Measurements from ENCODE around the gene HIVEP3. TPM values are rescaled to one million over a fixed set of nuclear protein-coding genes. Genes with fewer than 3 reads are reported as not detected.
A peak's percentile ranks its signal among the peaks of the same experiment; 100 is the strongest.

HIVEP3 gene
- total and polyA plus RNA-seq, 3 donors from 2014 or later: 4.8 to 7.3 (median 7.2) TPM

DNA sequence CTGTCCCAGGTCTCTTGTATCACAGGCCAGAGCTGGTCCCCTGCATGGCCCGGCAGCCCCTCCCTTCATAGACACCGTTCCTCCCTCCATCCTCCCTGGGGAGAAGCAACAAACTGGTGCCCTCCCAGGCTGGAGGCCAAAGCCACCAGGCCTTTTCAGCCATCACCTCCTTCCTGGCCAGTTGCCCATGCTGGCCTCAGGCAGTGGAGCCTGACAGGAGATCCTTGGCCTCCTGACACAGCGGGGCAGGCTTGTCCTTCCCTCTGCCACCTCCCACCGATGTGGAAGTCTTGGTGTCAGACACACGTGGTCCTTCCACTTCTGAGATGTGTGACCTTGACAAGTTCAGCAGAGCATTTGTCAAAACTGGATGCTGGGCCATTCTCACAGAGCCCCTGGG, 206.0 kb downstream of the HIVEP3 start:
- Histone ChIP-seq H3K27ac (no peak overlapping the region), H3K4me3 (no peak overlapping the region), H3K27me3 (no peaks in the 10 kb centered on the region), H3K36me3 (ENCODE audit: low read depth, missing control alignments) (no peaks in the 10 kb centered on the region), H3K9me3 (no peaks in the 10 kb centered on the region), H3K4me1 (peaks cover 8% of the 10 kb centered on the region)
- TF ChIP-seq CTCF (IDR thresholded peaks at IDR 0.05): no peak
- no peak for TF ChIP-seq POLR2A (IDR thresholded peaks at IDR 0.05)
- intact Hi-C loops (cut with DNase I; ENCODE audit: low total_unique reads): no loop called here
- DNase-seq: peak; percentile 62
- 46 to 63% methylated on average over 2 to 5 of the region's 5 CpGs for WGBS, 2 donors

- TF ChIP-seq CTCF (IDR thresholded peaks at IDR 0.05) (no peak), POLR2A (IDR thresholded peaks at IDR 0.05) (no peak)
- Histone ChIP-seq H3K4me1 (peaks cover 8% of the 10 kb centered on the region), H3K27ac (no peak overlapping the region), H3K36me3 (ENCODE audit: low read depth, missing control alignments) (no peaks in the 10 kb centered on the region), H3K9me3 (no peaks in the 10 kb centered on the region), H3K4me3 (no peak overlapping the region), H3K27me3 (no peaks in the 10 kb centered on the region)
- intact Hi-C loops (cut with DNase I; ENCODE audit: low total_unique reads): no loop called here
- 88 to 98% methylated on average over 12 of the region's 12 CpGs for WGBS, 2 donors
- DNase-seq: no peak
These were observed 206.6 kb downstream of the HIVEP3 start for GRCh38 chr1:41712081-41712480.

GRCh38 chr1:41711581-41711980, 207.1 kb downstream of the HIVEP3 start:
- WGBS, 2 donors: 95 to 97% methylated on average over 10 to 12 of the region's 12 CpGs
- Histone ChIP-seq H3K9me3 (no peaks in the 10 kb centered on the region), H3K27ac (no peak overlapping the region), H3K27me3 (no peaks in the 10 kb centered on the region), H3K4me3 (no peak overlapping the region), H3K36me3 (ENCODE audit: low read depth, missing control alignments) (no peaks in the 10 kb centered on the region), H3K4me1 (peaks cover 8% of the 10 kb centered on the region)
- no peak for DNase-seq
- TF ChIP-seq POLR2A (IDR thresholded peaks at IDR 0.05): no peak
- intact Hi-C loops (cut with DNase I; ENCODE audit: low total_unique reads): no loop called here

- TF ChIP-seq POLR2A (IDR thresholded peaks at IDR 0.05) (no peak), CTCF (IDR thresholded peaks at IDR 0.05) (no peak)
- H3K27me3 ChIP-seq: no peaks in the 10 kb centered on the region
- H3K27ac ChIP-seq: no peak overlapping the region
- no peaks in the 10 kb centered on the region for H3K9me3 ChIP-seq
- 95 to 99% methylated on average over 9 of the region's 9 CpGs for WGBS, 2 donors
- no peak overlapping the region for H3K4me3 ChIP-seq
- DNase-seq: no peak
- H3K36me3 ChIP-seq (ENCODE audit: low read depth, missing control alignments): no peaks in the 10 kb centered on the region
- intact Hi-C loops (cut with DNase I; ENCODE audit: low total_unique reads): no loop called here
- H3K4me1 ChIP-seq: peaks cover 8% of the 10 kb centered on the region
These were observed 207.7 kb downstream of the HIVEP3 start for GRCh38 chr1:41710980-41711379.

- peaks cover 8% of the 10 kb centered on the region for H3K4me1 ChIP-seq
- no peak overlapping the region for H3K4me3 ChIP-seq
- intact Hi-C loops (cut with DNase I; ENCODE audit: low total_unique reads): no loop called here
- no peaks in the 10 kb centered on the region for H3K9me3 ChIP-seq
- H3K36me3 ChIP-seq (ENCODE audit: low read depth, missing control alignments): no peaks in the 10 kb centered on the region
- DNase-seq: no peak
- H3K27ac ChIP-seq: no peak overlapping the region
- WGBS, 2 donors: 90 to 100% methylated on average over 3 to 4 of the region's 4 CpGs
- TF ChIP-seq POLR2A (IDR thresholded peaks at IDR 0.05) (no peak), CTCF (IDR thresholded peaks at IDR 0.05) (no peak)
- H3K27me3 ChIP-seq: no peaks in the 10 kb centered on the region
These were observed 208.8 kb downstream of the HIVEP3 start for GRCh38 chr1:41709873-41710272.
